ENCODE measurements around the gene GSTM4. TPM values are rescaled to one million over a fixed set of nuclear protein-coding genes. Genes with fewer than 3 reads are reported as not detected.

The GSTM4 gene
- total and polyA plus RNA-seq, 9 of the 15 experiments (the other 6 are each of a cell fraction or from before 2014, with no cell fraction given): 18.8 to 53.4 (median 38.8) TPM

GRCh38 chr1:109655615-109656519 is at the start of gene GSTM4 (continued):
- TF ChIP-seq CBX8 (IDR thresholded peaks at IDR 0.05; ENCODE audit: borderline replicate concordance, extremely low read depth, low read depth, low read length, poor library complexity, severe bottlenecking): no peak
- TF ChIP-seq TOE1 (IDR thresholded peaks at IDR 0.05; ENCODE audit: borderline replicate concordance): peak; percentile 85
- TF ChIP-seq TOE1 (CRISPR knock-in tag; IDR thresholded peaks at IDR 0.05; ENCODE audit: borderline replicate concordance, low read depth): no peak
- no peak for TF ChIP-seq TAL1 (IDR thresholded peaks at IDR 0.05)
- TF ChIP-seq ILK (tag; IDR thresholded peaks at IDR 0.05; ENCODE audit: borderline replicate concordance, low read depth): no peak
- TF ChIP-seq ELF1 (tag; IDR thresholded peaks at IDR 0.05): peak; percentile 84
- TF ChIP-seq ATF1 (CRISPR knock-in tag; IDR thresholded peaks at IDR 0.05): no peak
- peak; percentile 67 for TF ChIP-seq ATF1 (tag; IDR thresholded peaks at IDR 0.05)
- TF ChIP-seq, protein P1, sequence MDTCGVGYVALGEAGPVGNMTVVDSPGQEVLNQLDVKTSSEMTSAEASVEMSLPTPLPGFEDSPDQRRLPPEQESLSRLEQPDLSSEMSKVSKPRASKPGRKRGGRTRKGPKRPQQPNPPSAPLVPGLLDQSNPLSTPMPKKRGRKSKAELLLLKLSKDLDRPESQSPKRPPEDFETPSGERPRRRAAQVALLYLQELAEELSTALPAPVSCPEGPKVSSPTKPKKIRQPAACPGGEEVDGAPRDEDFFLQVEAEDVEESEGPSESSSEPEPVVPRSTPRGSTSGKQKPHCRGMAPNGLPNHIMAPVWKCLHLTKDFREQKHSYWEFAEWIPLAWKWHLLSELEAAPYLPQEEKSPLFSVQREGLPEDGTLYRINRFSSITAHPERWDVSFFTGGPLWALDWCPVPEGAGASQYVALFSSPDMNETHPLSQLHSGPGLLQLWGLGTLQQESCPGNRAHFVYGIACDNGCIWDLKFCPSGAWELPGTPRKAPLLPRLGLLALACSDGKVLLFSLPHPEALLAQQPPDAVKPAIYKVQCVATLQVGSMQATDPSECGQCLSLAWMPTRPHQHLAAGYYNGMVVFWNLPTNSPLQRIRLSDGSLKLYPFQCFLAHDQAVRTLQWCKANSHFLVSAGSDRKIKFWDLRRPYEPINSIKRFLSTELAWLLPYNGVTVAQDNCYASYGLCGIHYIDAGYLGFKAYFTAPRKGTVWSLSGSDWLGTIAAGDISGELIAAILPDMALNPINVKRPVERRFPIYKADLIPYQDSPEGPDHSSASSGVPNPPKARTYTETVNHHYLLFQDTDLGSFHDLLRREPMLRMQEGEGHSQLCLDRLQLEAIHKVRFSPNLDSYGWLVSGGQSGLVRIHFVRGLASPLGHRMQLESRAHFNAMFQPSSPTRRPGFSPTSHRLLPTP (IDR thresholded peaks at IDR 0.05; ENCODE audit: borderline replicate concordance, extremely low read depth, insufficient read length): no peak
- TF ChIP-seq MTA2 (IDR thresholded peaks at IDR 0.05; ENCODE audit: low read depth): no peak
- TF ChIP-seq ARID3B (CRISPR knock-in tag; IDR thresholded peaks at IDR 0.05; ENCODE audit: borderline replicate concordance): no peak
- no peak for TF ChIP-seq NCOA1 (IDR thresholded peaks at IDR 0.05; ENCODE audit: low read depth)
- TF ChIP-seq, protein P2, sequence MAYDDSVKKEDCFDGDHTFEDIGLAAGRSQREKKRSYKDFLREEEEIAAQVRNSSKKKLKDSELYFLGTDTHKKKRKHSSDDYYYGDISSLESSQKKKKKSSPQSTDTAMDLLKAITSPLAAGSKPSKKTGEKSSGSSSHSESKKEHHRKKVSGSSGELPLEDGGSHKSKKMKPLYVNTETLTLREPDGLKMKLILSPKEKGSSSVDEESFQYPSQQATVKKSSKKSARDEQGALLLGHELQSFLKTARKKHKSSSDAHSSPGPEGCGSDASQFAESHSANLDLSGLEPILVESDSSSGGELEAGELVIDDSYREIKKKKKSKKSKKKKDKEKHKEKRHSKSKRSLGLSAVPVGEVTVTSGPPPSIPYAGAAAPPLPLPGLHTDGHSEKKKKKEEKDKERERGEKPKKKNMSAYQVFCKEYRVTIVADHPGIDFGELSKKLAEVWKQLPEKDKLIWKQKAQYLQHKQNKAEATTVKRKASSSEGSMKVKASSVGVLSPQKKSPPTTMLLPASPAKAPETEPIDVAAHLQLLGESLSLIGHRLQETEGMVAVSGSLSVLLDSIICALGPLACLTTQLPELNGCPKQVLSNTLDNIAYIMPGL (CRISPR knock-in tag; IDR thresholded peaks at IDR 0.05): 0 out of 2 replicates have a peak, but pooled peaks have one; percentile 55
- TF ChIP-seq ZFPM2 (CRISPR knock-in tag; IDR thresholded peaks at IDR 0.05): no peak
- TF ChIP-seq ELK3 (CRISPR knock-in tag; IDR thresholded peaks at IDR 0.05): no peak
- TF ChIP-seq LCOR (CRISPR knock-in tag; IDR thresholded peaks at IDR 0.05): no peak
- TF ChIP-seq CHD4 (IDR thresholded peaks at IDR 0.05; ENCODE audit: insufficient read depth, insufficient replicate concordance, low read depth, low read length, poor library complexity, severe bottlenecking): no peak
- no peak for TF ChIP-seq ZC3H8 (IDR thresholded peaks at IDR 0.05)
- TF ChIP-seq TCF7L2 (IDR thresholded peaks at IDR 0.05; ENCODE audit: low read depth, low read length): no peak
- peak; percentile 23 for TF ChIP-seq HMGN3 (IDR thresholded peaks at IDR 0.05; ENCODE audit: borderline replicate concordance, extremely low read depth, insufficient read length, low read depth, low read length)

Data from K562 (cell line).